K562 (cell line): ENCODE measurements around the gene OR2W1. TPM values are rescaled to one million over a fixed set of nuclear protein-coding genes. Genes with fewer than 3 reads are reported as not detected.
A peak's percentile ranks its signal among the peaks of the same experiment; 100 is the strongest.

Experiments used
- ATAC-seq: fragments of 200-7000 bp; cut with Tn5 transposase; 3 replicates; pipeline ENCODE4 v1.9.1; 2020; ENCODE audit warnings: moderate library complexity
- BruUV-seq: library from RNA; stranded (reverse); fragments of 400-500 nt; replicated peaks from 2 replicates; lab custom pipeline; 2021; lab: Mats Ljungman, UMichigan
- CTCF ChIA-PET: fragments of 300-600 bp; formaldehyde crosslinking; extraction: SDS; loops from one replicate; lab custom pipeline; 2021; ENCODE audit warnings: low intra/inter-chr PET ratio; lab: Yijun Ruan, JAX
- POLR2A ChIA-PET: fragments of 300-600, 350-650 bp; sonication (Branson Sonifier 250); formaldehyde crosslinking; extraction: SDS; loops from one replicate; lab custom pipeline; 2021; ENCODE audit warnings: antibody characterized with exemption, inconsistent platforms; lab: Yijun Ruan, JAX
- DNase-seq, 4 experiments: peaks; one replicate each; pipeline versions ENCODE4 v3.0.0 to v3.0.0-alpha.2; 2011 to 2018; ENCODE audit warnings: low spot score in 3 of 4, mixed read lengths in 3 of 4; ENCODE audit errors: extremely low read depth in 1 of 4
- FAIRE-seq: peaks from 2 replicates; lab custom pipeline; 2011; peaks lifted over from hg19 to GRCh38; lab: Jason Lieb, UNC
- H2AFZ ChIP-seq: 2 replicates; pipeline ENCODE4 v1.6.0; 2011; ENCODE audit warnings: low read depth, low read length, control low read depth, inconsistent platforms
- H3K27ac ChIP-seq: fragments of 200-600 bp; 3 replicates; pipeline ENCODE4 v1.8.0; 2011; ENCODE audit warnings: low read depth, mild to moderate bottlenecking, control low read depth, inconsistent platforms, low read length, moderate library complexity, mixed read lengths; ENCODE audit errors: extremely low read depth
- H3K27me3 ChIP-seq, 2 experiments: fragments of 300-600 bp in 1 of 2; 2 replicates in 1 of 2; 3 replicates in 1 of 2; pipeline versions ENCODE4 v1.6.0 to v1.8.0; 2011; ENCODE audit warnings: inconsistent platforms in 2 of 2, low read length in 2 of 2, mild to moderate bottlenecking in 1 of 2, mixed read lengths in 1 of 2, moderate library complexity in 1 of 2; ENCODE audit not compliant: control insufficient read depth in 2 of 2, insufficient read depth in 2 of 2
- H3K36me3 ChIP-seq: fragments of 300-600 bp; 3 replicates; pipeline ENCODE4 v1.8.0; 2011; ENCODE audit warnings: mild to moderate bottlenecking, low read length, inconsistent platforms; ENCODE audit not compliant: control insufficient read depth, insufficient read depth
- H3K4me1 ChIP-seq, 2 experiments: fragments of 200-600 bp in 1 of 2; replicated peaks in 1 of 2; 2 replicates in 1 of 2; 3 replicates in 1 of 2; pipeline versions ENCODE4 v1.5.1 to v1.8.0; 2011; ENCODE audit warnings: inconsistent platforms in 2 of 2, low read length in 2 of 2, mild to moderate bottlenecking in 1 of 2, mixed read lengths in 1 of 2, moderate library complexity in 1 of 2; ENCODE audit not compliant: control insufficient read depth in 2 of 2, insufficient read depth in 2 of 2
- H3K4me2 ChIP-seq: 2 replicates; pipeline ENCODE4 v1.6.1; 2011; ENCODE audit warnings: low read length, control low read depth, inconsistent platforms, mixed read lengths; ENCODE audit not compliant: insufficient read depth
- H3K4me3 ChIP-seq: fragments of 200-600 bp; sonication (generic), shearing (Covaris generic); 2 replicates; pipeline ENCODE4 v1.5.1; 2016; ENCODE audit warnings: control low read depth, inconsistent platforms
- H3K79me2 ChIP-seq: fragments of 200-600 bp; 3 replicates; pipeline ENCODE4 v1.8.0; 2011; ENCODE audit warnings: low read length, inconsistent platforms; ENCODE audit not compliant: control insufficient read depth, insufficient read depth
- H3K9ac ChIP-seq, 2 experiments: 2 replicates each; pipeline versions ENCODE4 v1.6.0 to v1.6.1; 2011; ENCODE audit warnings: low read depth in 2 of 2, low read length in 2 of 2, control low read depth in 1 of 2, inconsistent platforms in 1 of 2, mild to moderate bottlenecking in 1 of 2, mixed read lengths in 1 of 2; ENCODE audit not compliant: insufficient read depth in 1 of 2
- H3K9me1 ChIP-seq: one replicate; pipeline ENCODE4 v1.6.0; 2011; ENCODE audit warnings: inconsistent platforms, mild to moderate bottlenecking, low read length, moderate library complexity; ENCODE audit not compliant: control insufficient read depth, insufficient read depth
- H3K9me3 ChIP-seq: replicated peaks from 2 replicates; pipeline ENCODE4 v1.5.1; 2011; ENCODE audit warnings: low read depth, low read length, inconsistent platforms; ENCODE audit not compliant: control insufficient read depth, insufficient read depth
- H4K20me1 ChIP-seq: replicated peaks from 2 replicates; pipeline ENCODE4 v1.6.1; 2011; ENCODE audit warnings: low read length, inconsistent platforms, mixed read lengths; ENCODE audit not compliant: control insufficient read depth, insufficient read depth
- CBX3 ChIP-seq, 2 experiments: IDR thresholded peaks; 1 replicate in 1 of 2; 2 replicates in 1 of 2; pipeline ENCODE4 v1.6.1; 2012; ENCODE audit warnings: inconsistent platforms in 2 of 2, low read length in 2 of 2, borderline replicate concordance in 1 of 2, control low read depth in 1 of 2
- MIER1 ChIP-seq: fragments of 450-650 bp; IDR thresholded peaks from 2 replicates; pipeline ENCODE4 v1.6.1; 2016; ENCODE audit warnings: antibody characterized with exemption, mild to moderate bottlenecking, low read depth
- TRIM24 ChIP-seq, 2 experiments: fragments of 450-650 bp; IDR thresholded peaks; 2 replicates each; pipeline ENCODE4 v1.6.1; 2016
- TRIM28 ChIP-seq: fragments of 450-650 bp; IDR thresholded peaks from 2 replicates; pipeline ENCODE4 v1.6.1; 2017
- ZNF280A ChIP-seq: fragments of 450-650 bp; IDR thresholded peaks from 2 replicates; pipeline ENCODE4 v1.6.1; 2018; ENCODE audit warnings: mild to moderate bottlenecking, low read depth; ENCODE audit not compliant: partially characterized antibody
- WGBS: fragments of 100-300 bp; shearing (Covaris generic); methylation state at CpG from one replicate; pipeline ENCODE4 v1.1.6; 2016; ENCODE audit warnings: low coverage, mixed read lengths; ENCODE audit not compliant: insufficient coverage; ENCODE audit errors: missing lambda C conversion rate; 5-methylcytosine and 5-hydroxymethylcytosine counted together
- in situ Hi-C: fragments of 300-500 bp; cut with MboI; formaldehyde crosslinking; loops from 4 replicates; pipeline ENCODE4 v1.15.0; 2018; ENCODE audit warnings: inconsistent platforms, mixed read lengths
- intact Hi-C: fragments of 100-400 bp; cut with micrococcal nuclease; formaldehyde crosslinking; loops from 2 replicates; pipeline ENCODE4 v1.14.2; 2022
- polyA plus RNA-seq, 8 experiments: library from polyadenylated mRNA; depleted of rRNA in 4 of 8; stranded (reverse) in 5 of 8; unstranded in 3 of 8; fragments of >200 nt; fragmentation: Nextera tagmentation in 2 of 8; fragmentation: Illumina TruSeq in 1 of 8; extraction: Ambion mirVana in 2 of 8; extraction: Trizol in 1 of 8; gene quantifications; 2 replicates each; pipeline versions ENCODE4 v1.2.1 to v1.2.3, GENCODE V29; 2011 to 2014; ENCODE audit warnings: inconsistent platforms in 1 of 8, missing spikeins in 1 of 8
- total RNA-seq, 7 experiments: library from RNA; depleted of rRNA in 6 of 7; stranded (reverse); fragments of >200 nt in 6 of 7; fragmentation: Illumina TruSeq in 2 of 7; extraction: Trizol in 2 of 7; gene quantifications; 2 replicates each; pipeline versions ENCODE4 v1.2.1 to v1.2.3, GENCODE V29; 2011 to 2021; ENCODE audit warnings: low replicate concordance in 1 of 7

Gene OR2W1
- total and polyA plus RNA-seq, 9 of the 15 experiments (the other 6 are each of a cell fraction or from before 2014, with no cell fraction given): not detected

DNA sequence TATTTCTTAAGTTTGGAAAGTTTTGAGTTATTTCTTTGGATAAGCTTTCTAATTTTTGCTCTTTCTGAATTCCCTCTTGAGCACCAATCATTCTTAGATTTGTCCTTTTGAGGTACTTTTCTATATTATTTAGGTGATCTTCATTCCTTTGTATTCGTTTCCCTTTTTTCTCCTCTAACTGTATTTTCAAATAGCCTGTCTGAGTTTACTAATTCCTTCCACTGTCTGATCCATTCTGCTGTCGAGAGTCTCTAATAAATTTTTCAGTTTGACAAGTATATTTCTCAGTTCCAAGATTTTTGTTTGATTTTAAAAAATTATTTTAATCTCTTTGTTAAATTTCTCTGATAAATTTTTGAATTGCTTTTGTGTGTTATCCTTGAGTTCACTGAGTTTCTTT lies 23.5 kb downstream of the OR2W1 start:
- Histone ChIP-seq H3K9me1 (no peaks in the 10 kb centered on the region), H3K4me2 (no peak overlapping the region), H3K36me3 (no peaks in the 10 kb centered on the region), H3K4me1 (peaks cover 0 to 4% of the 10 kb centered on the region in 2 experiments; a peak in 4 of 5 replicates), H3K79me2 (no peaks in the 10 kb centered on the region), H2AFZ (no peak overlapping the region), H3K9me3 (no peaks in the 10 kb centered on the region), H3K9ac (no peak overlapping the region), H4K20me1 (no peaks in the 10 kb centered on the region), H3K27me3 (no peaks in the 10 kb centered on the region), H3K27ac (no peak overlapping the region)
- DNase-seq (no peak), FAIRE-seq (no peak)
- WGBS: 23% methylated on average over 2 of the region's 2 CpGs
- ChIA-PET POLR2A (no interaction called here), CTCF (no interaction called here)
- no TSS peak for BruUV-seq
- intact Hi-C loops: no loop called here
- peak in 1 of 2 experiments; percentile 63; a peak in 1 of 3 replicates for TF ChIP-seq CBX3 (IDR thresholded peaks at IDR 0.05; ENCODE audit: borderline replicate concordance in 1 of 2, low read length in 2 of 2)
- peak; percentile 55 for TF ChIP-seq ZNF280A
- TF ChIP-seq MIER1: no peak
- TF ChIP-seq TRIM28: 0 out of 2 replicates have a peak, but pooled peaks have one; percentile 47
- TF ChIP-seq TRIM24 (IDR thresholded peaks at IDR 0.05): 0 out of 4 replicates have a peak, but pooled peaks of 1 of the 2 experiments have one; percentile 10
- TF ChIP-seq, all 486 proteins: peak for 4
- ATAC-seq: no peak
- H3K4me3 ChIP-seq: no peak overlapping the region
- in situ Hi-C loops: no loop called here
